Thoracic aorta (tissue), 2 donors: Measurements from ENCODE around the gene MEX3C. TPM values are rescaled to one million over a fixed set of nuclear protein-coding genes. Genes with fewer than 3 reads are reported as not detected.
A peak's percentile ranks its signal among the peaks of the same experiment; 100 is the strongest.

Experiments used
- ATAC-seq: fragments of 150-250 bp; one replicate; pipeline ENCODE4 v1.8.0; 2017; ENCODE audit warnings: low read depth; ENCODE audit not compliant: insufficient number of reproducible peaks, low FRiP score
- DNase-seq: peaks from one replicate; pipeline ENCODE4 v3.0.0-alpha.2; 2020; ENCODE audit warnings: low spot score
- H3K27ac ChIP-seq, 2 donors: fragments of 200-600 bp; sonication (generic); 1 replicate in 1 of 2; 2 replicates in 1 of 2; pipeline ENCODE4 v1.5.1; 2016; ENCODE audit warnings: mild to moderate bottlenecking in 2 of 2, moderate library complexity in 2 of 2
- H3K27me3 ChIP-seq: fragments of 200-600 bp; sonication (generic); replicated peaks from 2 replicates; pipeline ENCODE4 v1.6.0; 2016; ENCODE audit warnings: mild to moderate bottlenecking; ENCODE audit not compliant: insufficient read depth
- H3K36me3 ChIP-seq: fragments of 200-600 bp; sonication (generic); one replicate; pipeline ENCODE4 v1.5.1; 2016
- H3K4me1 ChIP-seq, 2 donors: fragments of 200-600 bp; sonication (generic); 1 replicate in 1 of 2; 2 replicates in 1 of 2; pipeline versions ENCODE4 v1.5.1 to v1.6.0; 2016; ENCODE audit warnings: low read depth in 2 of 2, mild to moderate bottlenecking in 1 of 2; ENCODE audit not compliant: control insufficient read depth in 1 of 2
- H3K4me3 ChIP-seq: fragments of 200-600 bp; sonication (generic); 2 replicates; pipeline ENCODE4 v1.5.1; 2016; ENCODE audit warnings: mild to moderate bottlenecking
- H3K9me3 ChIP-seq: fragments of 200-600 bp; sonication (generic); 2 replicates; pipeline ENCODE4 v1.5.1; 2016
- total RNA-seq, 2 donors: library from RNA; depleted of rRNA; stranded (reverse); fragments of >200 nt; gene quantifications; one replicate each; pipeline versions ENCODE4 v1.1.0 to v1.2.3, GENCODE V29; 2016
- TF ChIP-seq, protein P1 (sequence below): fragments of 200-600 bp; sonication (generic); IDR thresholded peaks from one replicate; pipeline ENCODE4 v1.5.1; 2019; ENCODE audit warnings: antibody characterized with exemption

Gene MEX3C
- total RNA-seq, result 10 to 100 TPM; 19.0 to 36.3 TPM

DNA sequence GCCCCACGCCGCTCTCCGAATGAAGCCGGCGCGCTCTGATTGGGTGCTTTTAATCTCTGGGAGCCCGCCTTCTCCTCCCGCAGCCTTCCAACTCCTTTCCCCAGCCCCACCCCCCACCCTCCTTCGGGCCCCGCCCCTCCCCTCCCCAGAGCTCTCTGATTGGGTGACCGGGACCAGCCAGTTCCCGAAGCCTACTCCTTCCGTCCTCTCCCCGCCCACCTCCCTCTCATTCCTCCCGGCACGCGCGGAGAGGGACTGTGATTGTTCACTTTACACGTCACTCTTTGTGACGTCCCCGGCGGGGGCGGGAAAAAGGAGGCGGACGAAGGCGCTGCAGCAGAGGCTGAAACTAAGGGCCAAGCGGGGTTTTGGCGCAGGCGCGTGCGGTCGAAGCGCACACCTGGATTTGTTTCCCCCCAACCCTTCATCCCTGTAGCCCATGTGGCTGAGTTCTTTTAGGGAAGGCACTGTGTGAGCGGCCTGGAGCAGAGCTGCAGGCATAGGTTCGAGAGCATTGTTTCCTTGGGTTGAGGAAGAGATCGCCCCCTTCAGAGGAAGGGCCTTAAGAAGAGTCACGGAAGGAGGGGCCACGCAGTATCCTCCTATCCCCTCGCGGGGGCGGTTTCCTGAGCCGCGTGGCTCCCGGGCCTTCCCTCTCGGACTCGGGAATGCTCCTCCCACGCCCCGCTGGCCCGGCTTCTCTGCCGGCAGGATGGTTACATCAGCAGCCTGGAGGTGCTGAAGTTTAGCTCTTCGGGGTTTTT, at the start of gene MEX3C:
MEX3C (minus strand) TSS at position 21 of the 764 bp plus-strand sequence. CDS start 361 bp downstream, outside the sequence.
- no peaks in the 10 kb centered on the region for H3K9me3 ChIP-seq
- TF ChIP-seq, protein P1, sequence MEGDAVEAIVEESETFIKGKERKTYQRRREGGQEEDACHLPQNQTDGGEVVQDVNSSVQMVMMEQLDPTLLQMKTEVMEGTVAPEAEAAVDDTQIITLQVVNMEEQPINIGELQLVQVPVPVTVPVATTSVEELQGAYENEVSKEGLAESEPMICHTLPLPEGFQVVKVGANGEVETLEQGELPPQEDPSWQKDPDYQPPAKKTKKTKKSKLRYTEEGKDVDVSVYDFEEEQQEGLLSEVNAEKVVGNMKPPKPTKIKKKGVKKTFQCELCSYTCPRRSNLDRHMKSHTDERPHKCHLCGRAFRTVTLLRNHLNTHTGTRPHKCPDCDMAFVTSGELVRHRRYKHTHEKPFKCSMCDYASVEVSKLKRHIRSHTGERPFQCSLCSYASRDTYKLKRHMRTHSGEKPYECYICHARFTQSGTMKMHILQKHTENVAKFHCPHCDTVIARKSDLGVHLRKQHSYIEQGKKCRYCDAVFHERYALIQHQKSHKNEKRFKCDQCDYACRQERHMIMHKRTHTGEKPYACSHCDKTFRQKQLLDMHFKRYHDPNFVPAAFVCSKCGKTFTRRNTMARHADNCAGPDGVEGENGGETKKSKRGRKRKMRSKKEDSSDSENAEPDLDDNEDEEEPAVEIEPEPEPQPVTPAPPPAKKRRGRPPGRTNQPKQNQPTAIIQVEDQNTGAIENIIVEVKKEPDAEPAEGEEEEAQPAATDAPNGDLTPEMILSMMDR, result no peak
- H3K36me3 ChIP-seq, result no peaks in the 10 kb centered on the region
- peak; percentile 98 for DNase-seq
- ATAC-seq, result peak; percentile 94
- H3K4me1 ChIP-seq, result peaks cover 18 to 27% of the 10 kb centered on the region in 2 donors
- H3K27me3 ChIP-seq, result no peaks in the 10 kb centered on the region
- H3K4me3 ChIP-seq, result peak within 1 kb of the TSS; percentile 97
- H3K27ac ChIP-seq, result peak within 1 kb of the TSS; percentile 91 to 96

DNA sequence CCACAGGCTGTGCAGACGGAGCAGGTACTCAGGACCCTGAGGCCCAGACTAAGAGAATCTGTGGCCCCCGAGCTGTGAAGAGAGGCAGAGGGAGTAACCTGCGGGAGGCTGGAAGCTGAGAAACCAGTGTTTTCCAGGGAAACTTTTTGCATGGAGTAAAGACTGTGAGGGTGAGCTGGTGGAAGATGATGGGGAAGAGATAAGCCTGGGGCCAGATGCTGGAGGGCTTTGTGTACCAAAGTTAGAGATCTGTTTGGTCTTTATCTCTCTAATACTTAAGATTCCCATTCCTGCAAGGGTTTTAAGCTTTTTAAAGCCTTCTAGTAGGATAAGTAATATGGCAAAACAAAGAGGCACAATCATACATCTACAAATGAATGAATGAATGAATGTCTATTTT, 43.7 kb upstream of the MEX3C start:
- no peak for ATAC-seq
- no peaks in the 10 kb centered on the region for H3K36me3 ChIP-seq
- DNase-seq, result no peak
- H3K9me3 ChIP-seq, result no peaks in the 10 kb centered on the region
- H3K4me3 ChIP-seq, result no peak overlapping the region
- no peak overlapping the region for H3K27ac ChIP-seq
- H3K27me3 ChIP-seq, result no peaks in the 10 kb centered on the region
- no peaks in the 10 kb centered on the region for H3K4me1 ChIP-seq
- TF ChIP-seq, protein P1, result no peak

DNA sequence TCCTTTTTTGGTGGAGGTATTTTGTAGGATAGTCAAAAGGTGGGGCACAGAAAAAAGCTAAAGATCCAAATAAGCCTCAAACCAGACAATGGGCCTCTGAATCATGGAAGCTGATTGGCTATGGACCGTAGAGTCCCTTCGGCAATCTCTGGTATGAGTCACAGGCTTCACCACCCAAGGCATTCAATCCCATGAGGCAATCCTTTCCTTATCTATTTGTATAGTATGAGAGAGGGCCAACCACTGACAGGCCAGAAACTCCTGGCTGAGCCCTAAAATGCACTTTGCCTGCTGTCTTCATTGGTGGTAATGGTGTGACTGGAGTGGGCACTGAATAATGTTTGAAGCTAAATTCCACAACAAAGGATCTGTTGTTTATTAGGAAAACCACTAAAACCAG, 38.7 kb upstream of the MEX3C start:
- Histone ChIP-seq H3K4me3 (no peak overlapping the region), H3K9me3 (no peaks in the 10 kb centered on the region), H3K27me3 (no peaks in the 10 kb centered on the region), H3K4me1 (no peaks in the 10 kb centered on the region), H3K27ac (no peak overlapping the region), H3K36me3 (no peaks in the 10 kb centered on the region)
- TF ChIP-seq, protein P1, result no peak
- ATAC-seq (peak; percentile 28), DNase-seq (no peak)

DNA sequence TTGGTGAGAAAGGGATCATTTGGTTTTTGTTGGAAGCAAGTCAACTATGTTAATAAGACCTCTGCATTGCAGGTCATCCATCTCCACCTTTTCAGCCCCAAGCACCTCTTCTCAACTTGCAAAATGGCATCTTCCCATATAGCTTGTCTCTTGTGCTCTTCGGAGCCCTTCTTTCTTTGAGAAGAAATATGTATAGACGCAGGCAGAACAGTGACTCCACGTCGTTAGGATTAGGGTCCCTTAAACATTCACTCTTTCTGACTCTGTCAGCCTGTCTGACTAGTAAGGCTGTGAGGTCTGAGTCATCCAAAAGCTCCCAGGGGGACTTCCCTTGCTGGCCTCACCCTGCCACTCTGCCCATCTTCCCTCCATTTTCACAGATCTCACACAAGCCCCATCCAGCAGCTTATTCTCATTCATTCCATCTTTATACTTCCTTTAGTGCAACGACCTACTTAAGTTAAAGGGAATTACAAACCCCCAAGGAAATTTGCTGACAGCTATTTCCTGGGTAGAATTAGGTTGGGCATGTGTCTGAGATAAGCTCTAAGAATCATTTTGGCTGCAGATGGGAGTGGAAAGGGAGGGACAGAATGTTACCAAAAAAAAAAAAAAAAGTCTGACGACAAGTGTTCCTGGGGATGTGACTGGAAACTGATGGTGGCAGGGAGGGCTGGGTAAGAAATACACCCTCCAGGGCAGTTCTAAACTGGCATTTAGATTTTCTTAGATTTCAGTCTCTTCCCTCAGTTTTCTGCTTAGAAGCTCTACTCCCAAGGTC, 37.7 kb upstream of the MEX3C start:
- no peak overlapping the region for H3K27ac ChIP-seq
- H3K4me1 ChIP-seq, result no peaks in the 10 kb centered on the region
- TF ChIP-seq, protein P1, result no peak
- H3K4me3 ChIP-seq, result no peak overlapping the region
- no peaks in the 10 kb centered on the region for H3K36me3 ChIP-seq
- no peak for DNase-seq
- no peaks in the 10 kb centered on the region for H3K27me3 ChIP-seq
- ATAC-seq, result no peak
- H3K9me3 ChIP-seq, result no peaks in the 10 kb centered on the region
